ENCODE data around the gene SLC26A9.

DNA sequence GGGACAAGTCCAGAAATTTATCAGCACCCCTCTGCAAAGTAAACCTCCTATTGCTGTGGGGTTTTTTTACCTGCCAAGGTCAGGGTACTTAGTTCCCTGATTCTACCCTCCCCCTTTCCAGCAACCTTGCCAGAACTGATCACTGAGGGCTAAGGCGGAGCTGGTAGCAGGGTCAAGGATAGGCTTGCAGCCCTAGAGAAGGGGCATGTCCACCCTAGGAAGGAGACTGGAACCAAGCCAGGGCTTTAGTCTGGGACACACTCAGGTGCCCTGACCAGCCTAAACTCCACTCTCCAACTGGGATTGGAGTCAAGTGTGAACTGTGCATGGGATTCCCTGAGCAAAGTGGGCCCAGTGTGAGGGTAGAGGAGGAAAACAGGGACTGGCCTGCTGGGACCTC is 6.5 kb upstream of the SLC26A9 start:
- TF ChIP-seq, protein P1, sequence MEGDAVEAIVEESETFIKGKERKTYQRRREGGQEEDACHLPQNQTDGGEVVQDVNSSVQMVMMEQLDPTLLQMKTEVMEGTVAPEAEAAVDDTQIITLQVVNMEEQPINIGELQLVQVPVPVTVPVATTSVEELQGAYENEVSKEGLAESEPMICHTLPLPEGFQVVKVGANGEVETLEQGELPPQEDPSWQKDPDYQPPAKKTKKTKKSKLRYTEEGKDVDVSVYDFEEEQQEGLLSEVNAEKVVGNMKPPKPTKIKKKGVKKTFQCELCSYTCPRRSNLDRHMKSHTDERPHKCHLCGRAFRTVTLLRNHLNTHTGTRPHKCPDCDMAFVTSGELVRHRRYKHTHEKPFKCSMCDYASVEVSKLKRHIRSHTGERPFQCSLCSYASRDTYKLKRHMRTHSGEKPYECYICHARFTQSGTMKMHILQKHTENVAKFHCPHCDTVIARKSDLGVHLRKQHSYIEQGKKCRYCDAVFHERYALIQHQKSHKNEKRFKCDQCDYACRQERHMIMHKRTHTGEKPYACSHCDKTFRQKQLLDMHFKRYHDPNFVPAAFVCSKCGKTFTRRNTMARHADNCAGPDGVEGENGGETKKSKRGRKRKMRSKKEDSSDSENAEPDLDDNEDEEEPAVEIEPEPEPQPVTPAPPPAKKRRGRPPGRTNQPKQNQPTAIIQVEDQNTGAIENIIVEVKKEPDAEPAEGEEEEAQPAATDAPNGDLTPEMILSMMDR (IDR thresholded peaks at IDR 0.05): no peak
- TF ChIP-seq POLR2A (IDR thresholded peaks at IDR 0.05) (no peak), EP300 (IDR thresholded peaks at IDR 0.05) (no peak)

Data from ovary (tissue), 3 donors.